Stimulated activated naive CD8-positive, alpha-beta T cell treated with anti-CD3 and anti-CD28 coated beads, Interleukin-15, Interleukin-2, amounts not matched to agents 100 ng/mL and 50 ng/mL, for 24 hours (primary cell): ENCODE data around the gene KMT2E.
"Not testable (repeated sequence)": the region's sequence is repeated elsewhere in the genome, so short reads cannot be mapped to it uniquely, and the experiment has no call there.

Source experiments
- H3K27ac Mint-ChIP-seq: one replicate; pipeline ENCODE4 v1.8.0; 2021; ENCODE audit warnings: mild to moderate bottlenecking, mixed read lengths
- H3K27me3 Mint-ChIP-seq: one replicate; pipeline ENCODE4 v1.8.0; 2021; ENCODE audit warnings: mixed read lengths
- H3K36me3 Mint-ChIP-seq: one replicate; pipeline ENCODE4 v1.8.0; 2021; ENCODE audit warnings: low read depth, mixed read lengths
- H3K4me1 Mint-ChIP-seq: one replicate; pipeline ENCODE4 v1.8.0; 2021; ENCODE audit warnings: low read depth, mixed read lengths
- H3K4me3 Mint-ChIP-seq: one replicate; pipeline ENCODE4 v1.8.0; 2021; ENCODE audit warnings: mild to moderate bottlenecking, mixed read lengths
- H3K9me3 Mint-ChIP-seq: one replicate; pipeline ENCODE4 v1.8.0; 2021; ENCODE audit warnings: mixed read lengths

Gene KMT2E

DNA sequence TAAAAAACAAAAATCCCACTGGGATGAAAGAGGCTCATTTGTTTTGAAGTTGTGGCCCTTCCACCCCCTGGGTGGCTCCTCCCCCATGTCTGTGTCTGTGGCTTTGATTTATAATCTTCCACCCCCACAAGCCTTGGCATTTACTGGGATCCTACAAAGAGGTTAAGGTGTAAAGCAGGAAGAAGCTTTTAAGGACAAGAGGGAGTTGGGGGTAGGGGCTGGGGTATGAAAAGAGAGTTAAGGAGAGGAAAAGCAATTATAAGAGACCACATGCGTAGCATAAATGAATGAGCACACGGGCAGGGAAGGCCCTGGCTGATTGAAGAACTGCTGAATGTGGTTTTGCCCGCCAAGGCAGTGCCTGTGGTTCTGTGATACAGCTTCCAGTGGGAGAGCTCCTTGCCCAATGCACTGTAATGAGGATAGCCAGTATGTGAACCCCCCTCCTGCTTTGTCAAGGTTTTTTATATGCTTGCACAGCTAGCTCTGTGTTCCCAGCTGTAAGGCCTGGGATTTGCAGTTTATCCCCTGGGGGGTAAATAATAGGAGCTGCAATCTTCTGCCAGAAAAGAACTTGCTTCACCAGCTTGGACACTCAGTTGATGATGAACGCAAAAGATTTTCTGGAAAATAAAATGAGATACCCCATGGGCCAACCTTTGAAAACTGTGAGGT is 34.7 kb upstream of the KMT2E start:
- Mint-ChIP-seq H3K36me3 (peaks cover 2% of the 10 kb centered on the region), H3K4me1 (peaks cover 71% of the 10 kb centered on the region), H3K27me3 (no peaks in the 10 kb centered on the region), H3K27ac (peak overlapping the region; percentile 70), H3K9me3 (no peaks in the 10 kb centered on the region), H3K4me3 (no peak overlapping the region)

- Mint-ChIP-seq H3K9me3 (no peaks in the 10 kb centered on the region), H3K27me3 (no peaks in the 10 kb centered on the region), H3K27ac (peak overlapping the region; percentile 5), H3K4me1 (peaks cover 82% of the 10 kb centered on the region), H3K4me3 (no peak overlapping the region), H3K36me3 (peaks cover 5% of the 10 kb centered on the region)
These were observed 33.6 kb upstream of the KMT2E start for GRCh38 chr7:104980440-104980839.

- H3K4me1 Mint-ChIP-seq: peaks cover 84% of the 10 kb centered on the region
- H3K27ac Mint-ChIP-seq: peak overlapping the region; percentile 33
- H3K4me3 Mint-ChIP-seq: peak overlapping the region; percentile 33
- no peaks in the 10 kb centered on the region for H3K27me3 Mint-ChIP-seq
- peaks cover 9% of the 10 kb centered on the region for H3K36me3 Mint-ChIP-seq
- no peaks in the 10 kb centered on the region for H3K9me3 Mint-ChIP-seq
These were observed 32.9 kb upstream of the KMT2E start for GRCh38 chr7:104980841-104981671.

- peaks cover 86% of the 10 kb centered on the region for H3K4me1 Mint-ChIP-seq
- H3K27ac Mint-ChIP-seq: no peak overlapping the region
- H3K27me3 Mint-ChIP-seq: no peaks in the 10 kb centered on the region
- H3K4me3 Mint-ChIP-seq: peak overlapping the region; percentile 33
- no peaks in the 10 kb centered on the region for H3K9me3 Mint-ChIP-seq
- peaks cover 12% of the 10 kb centered on the region for H3K36me3 Mint-ChIP-seq
These were observed 32.4 kb upstream of the KMT2E start for GRCh38 chr7:104981672-104982037.

GRCh38 chr7:104982308-104983075 is 31.5 kb upstream of the KMT2E start:
- Mint-ChIP-seq H3K36me3 (peaks cover 12% of the 10 kb centered on the region), H3K4me3 (peak overlapping the region; percentile 98), H3K9me3 (no peaks in the 10 kb centered on the region), H3K27ac (peak overlapping the region; percentile 100), H3K4me1 (peaks cover 83% of the 10 kb centered on the region), H3K27me3 (no peaks in the 10 kb centered on the region)

- H3K27ac Mint-ChIP-seq: peak overlapping the region; percentile 100
- no peaks in the 10 kb centered on the region for H3K9me3 Mint-ChIP-seq
- peaks cover 87% of the 10 kb centered on the region for H3K4me1 Mint-ChIP-seq
- peaks cover 18% of the 10 kb centered on the region for H3K36me3 Mint-ChIP-seq
- H3K4me3 Mint-ChIP-seq: peak overlapping the region; percentile 98
- no peaks in the 10 kb centered on the region for H3K27me3 Mint-ChIP-seq
These were observed 30.9 kb upstream of the KMT2E start for GRCh38 chr7:104983076-104983577.

DNA sequence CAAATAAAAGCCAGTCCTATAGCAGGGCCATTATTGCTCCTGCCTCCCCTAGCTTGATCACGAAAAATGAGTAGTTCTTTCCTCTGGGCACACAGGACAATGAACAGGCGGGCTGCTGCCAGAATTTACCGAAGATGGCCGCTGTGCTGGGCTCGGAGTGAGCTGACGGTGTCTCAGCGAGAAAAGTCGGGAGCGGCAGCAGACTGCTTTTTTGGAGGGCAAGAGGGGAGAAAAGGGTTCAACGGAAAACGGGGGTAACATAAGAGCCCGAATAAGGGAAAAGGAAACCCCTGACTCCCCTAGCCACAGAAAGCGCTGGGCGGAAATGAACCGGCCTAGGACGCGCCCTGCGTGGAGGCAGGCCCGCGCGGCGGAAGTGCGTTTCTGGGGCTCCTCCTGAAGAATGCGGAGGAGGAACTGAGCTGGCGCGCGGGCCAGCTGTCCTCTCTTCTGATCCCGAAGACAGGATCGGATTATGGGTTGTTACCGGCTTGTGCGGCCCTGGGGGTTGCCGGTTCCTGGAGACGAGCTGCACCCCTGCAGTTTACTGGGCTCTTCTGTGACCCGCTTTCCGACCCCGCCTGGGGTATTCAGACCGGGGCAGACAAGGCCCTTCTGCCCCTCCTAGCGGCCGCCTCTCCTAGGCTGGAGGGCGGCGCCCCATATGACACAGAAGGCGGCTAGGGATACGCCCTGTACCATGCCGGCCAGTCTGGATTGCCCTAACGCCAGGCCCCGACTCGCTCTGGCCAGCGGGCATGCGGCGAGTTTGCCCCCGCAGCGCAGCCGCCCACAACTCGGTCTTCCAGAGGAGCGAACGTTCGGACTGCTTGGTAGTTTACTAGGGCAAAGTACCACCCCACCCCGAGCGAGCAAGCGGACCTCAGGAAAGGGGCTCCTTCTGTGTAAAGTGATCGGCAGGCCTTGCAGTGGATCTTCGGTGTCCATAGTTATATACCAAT is 30.1 kb upstream of the KMT2E start:
- no peaks in the 10 kb centered on the region for H3K9me3 Mint-ChIP-seq
- peak overlapping the region; percentile 100 for H3K27ac Mint-ChIP-seq
- peaks cover 22% of the 10 kb centered on the region for H3K36me3 Mint-ChIP-seq
- no peaks in the 10 kb centered on the region for H3K27me3 Mint-ChIP-seq
- peaks cover 88% of the 10 kb centered on the region for H3K4me1 Mint-ChIP-seq
- peak overlapping the region; percentile 98 for H3K4me3 Mint-ChIP-seq

GRCh38 chr7:104984585-104985258 is 29.3 kb upstream of the KMT2E start:
- H3K27ac Mint-ChIP-seq: peak overlapping the region; percentile 100
- no peaks in the 10 kb centered on the region for H3K9me3 Mint-ChIP-seq
- H3K4me1 Mint-ChIP-seq: peaks cover 80% of the 10 kb centered on the region
- H3K36me3 Mint-ChIP-seq: peaks cover 22% of the 10 kb centered on the region
- no peaks in the 10 kb centered on the region for H3K27me3 Mint-ChIP-seq
- H3K4me3 Mint-ChIP-seq: peak overlapping the region; percentile 98

GRCh38 chr7:104985259-104985617 is 28.8 kb upstream of the KMT2E start:
- peaks cover 75% of the 10 kb centered on the region for H3K4me1 Mint-ChIP-seq
- H3K9me3 Mint-ChIP-seq: no peaks in the 10 kb centered on the region
- H3K4me3 Mint-ChIP-seq: peak overlapping the region; percentile 98
- H3K27me3 Mint-ChIP-seq: no peaks in the 10 kb centered on the region
- H3K27ac Mint-ChIP-seq: peak overlapping the region; percentile 100
- peaks cover 22% of the 10 kb centered on the region for H3K36me3 Mint-ChIP-seq

DNA sequence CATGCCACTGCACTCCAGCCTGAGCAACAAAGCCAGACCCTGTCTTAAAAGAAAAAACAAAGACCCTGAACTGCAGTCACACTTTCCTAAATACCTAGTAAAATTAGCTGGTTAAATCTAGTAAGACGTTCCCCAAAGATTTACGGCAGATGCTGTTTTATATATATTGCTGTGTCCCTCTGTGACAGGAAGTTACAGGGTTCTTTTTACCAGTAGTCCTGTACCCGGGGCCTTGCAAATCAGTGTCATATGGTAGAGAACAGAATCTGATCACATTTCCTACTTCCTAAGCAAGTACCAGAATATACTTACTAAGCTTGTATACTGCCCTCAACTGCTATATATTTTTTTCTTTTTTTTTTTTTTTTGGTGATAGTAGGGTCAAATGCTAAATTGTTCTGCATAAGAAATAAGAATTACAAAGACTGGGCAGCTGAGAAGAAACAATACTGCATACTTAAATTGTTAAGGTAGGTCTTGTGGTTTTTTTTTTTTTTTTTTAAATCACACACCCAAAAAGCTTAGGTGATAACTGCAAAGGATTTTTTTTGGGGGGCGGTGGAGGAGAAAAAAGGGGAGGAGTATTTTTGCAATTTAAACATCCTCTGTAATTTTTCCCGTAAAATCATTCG is 27.3 kb upstream of the KMT2E start:
- Mint-ChIP-seq H3K4me1 (peaks cover 60% of the 10 kb centered on the region), H3K4me3 (no peak overlapping the region), H3K36me3 (peaks cover 22% of the 10 kb centered on the region), H3K27me3 (no peaks in the 10 kb centered on the region), H3K9me3 (no peaks in the 10 kb centered on the region), H3K27ac (peak overlapping the region; percentile 65)

- H3K9me3 Mint-ChIP-seq, H3K27me3 Mint-ChIP-seq, H3K27ac Mint-ChIP-seq, H3K4me3 Mint-ChIP-seq: not testable (repeated sequence)
- H3K36me3 Mint-ChIP-seq: peaks cover 28% of the 10 kb centered on the region
- peaks cover 60% of the 10 kb centered on the region for H3K4me1 Mint-ChIP-seq
These were observed 26.6 kb upstream of the KMT2E start for GRCh38 chr7:104987403-104987802.

- Mint-ChIP-seq H3K27ac (no peak overlapping the region), H3K4me3 (no peak overlapping the region), H3K27me3 (no peaks in the 10 kb centered on the region), H3K4me1 (peaks cover 61% of the 10 kb centered on the region), H3K36me3 (peaks cover 48% of the 10 kb centered on the region), H3K9me3 (no peaks in the 10 kb centered on the region)
These were observed 23.0 kb upstream of the KMT2E start for GRCh38 chr7:104990983-104991382.

DNA sequence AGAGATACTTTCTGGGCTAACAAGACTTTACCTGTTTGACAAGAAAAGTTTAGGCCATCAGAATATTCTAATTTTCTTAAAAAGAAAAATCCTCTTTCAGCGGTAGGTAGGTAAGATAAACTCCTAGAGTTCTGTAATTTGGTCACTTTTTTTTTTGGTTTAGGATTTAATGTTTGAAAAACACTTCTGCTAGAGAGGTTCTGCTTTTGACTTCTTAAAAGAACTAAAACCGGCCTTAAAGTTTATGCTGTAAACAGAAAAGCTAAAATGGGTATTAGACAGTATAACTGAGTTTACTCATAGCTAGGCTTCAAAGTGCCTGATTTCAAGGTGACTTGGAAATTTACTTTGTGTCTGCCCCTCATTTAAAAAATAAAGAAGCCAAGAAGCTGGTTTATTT is 21.7 kb upstream of the KMT2E start:
- Mint-ChIP-seq H3K9me3 (no peaks in the 10 kb centered on the region), H3K27me3 (no peaks in the 10 kb centered on the region), H3K27ac (no peak overlapping the region), H3K4me3 (no peak overlapping the region), H3K36me3 (peaks cover 52% of the 10 kb centered on the region), H3K4me1 (peaks cover 62% of the 10 kb centered on the region)
